Measurements from ENCODE around the gene MT1F.

The MT1F gene

GRCh38 chr16:56702836-56703235 is 45.1 kb downstream of the MT1F start:
- DNase-seq = no peak

Data from inflammatory macrophage treated with lipopolysaccharide for 4 hours (primary cell).